Measurements from ENCODE around the gene EXOSC7. TPM values are rescaled to one million over a fixed set of nuclear protein-coding genes. Genes with fewer than 3 reads are reported as not detected.
A peak's percentile ranks its signal among the peaks of the same experiment; 100 is the strongest.

Gene EXOSC7
- total and polyA plus RNA-seq, 9 of the 15 experiments (the other 6 are each of a cell fraction or from before 2014, with no cell fraction given): 88.5 to 237 (median 112) TPM

DNA sequence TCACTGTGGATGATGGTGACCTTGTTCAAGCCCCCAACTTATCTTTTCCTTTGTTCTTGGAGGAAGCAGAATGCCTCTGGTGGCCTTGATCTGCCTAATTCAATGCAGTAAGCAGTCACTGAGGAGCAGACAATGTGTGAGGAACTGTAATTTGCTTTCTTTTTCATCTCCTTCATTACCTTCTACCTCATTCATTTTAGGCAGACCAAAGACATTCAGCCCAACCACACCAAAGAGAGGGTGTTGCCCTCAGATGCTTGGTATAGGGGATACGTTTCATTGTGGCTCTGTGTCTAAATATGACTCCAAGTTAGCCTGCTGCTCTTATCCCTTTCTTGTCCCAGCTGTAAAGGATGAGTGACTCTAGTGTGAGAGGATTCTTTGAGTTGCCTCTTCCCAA lies 15.3 kb downstream of the EXOSC7 start (continued):
- TF ChIP-seq, protein P1, sequence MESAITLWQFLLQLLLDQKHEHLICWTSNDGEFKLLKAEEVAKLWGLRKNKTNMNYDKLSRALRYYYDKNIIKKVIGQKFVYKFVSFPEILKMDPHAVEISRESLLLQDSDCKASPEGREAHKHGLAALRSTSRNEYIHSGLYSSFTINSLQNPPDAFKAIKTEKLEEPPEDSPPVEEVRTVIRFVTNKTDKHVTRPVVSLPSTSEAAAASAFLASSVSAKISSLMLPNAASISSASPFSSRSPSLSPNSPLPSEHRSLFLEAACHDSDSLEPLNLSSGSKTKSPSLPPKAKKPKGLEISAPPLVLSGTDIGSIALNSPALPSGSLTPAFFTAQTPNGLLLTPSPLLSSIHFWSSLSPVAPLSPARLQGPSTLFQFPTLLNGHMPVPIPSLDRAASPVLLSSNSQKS (CRISPR knock-in tag; IDR thresholded peaks at IDR 0.05): no peak

DNA sequence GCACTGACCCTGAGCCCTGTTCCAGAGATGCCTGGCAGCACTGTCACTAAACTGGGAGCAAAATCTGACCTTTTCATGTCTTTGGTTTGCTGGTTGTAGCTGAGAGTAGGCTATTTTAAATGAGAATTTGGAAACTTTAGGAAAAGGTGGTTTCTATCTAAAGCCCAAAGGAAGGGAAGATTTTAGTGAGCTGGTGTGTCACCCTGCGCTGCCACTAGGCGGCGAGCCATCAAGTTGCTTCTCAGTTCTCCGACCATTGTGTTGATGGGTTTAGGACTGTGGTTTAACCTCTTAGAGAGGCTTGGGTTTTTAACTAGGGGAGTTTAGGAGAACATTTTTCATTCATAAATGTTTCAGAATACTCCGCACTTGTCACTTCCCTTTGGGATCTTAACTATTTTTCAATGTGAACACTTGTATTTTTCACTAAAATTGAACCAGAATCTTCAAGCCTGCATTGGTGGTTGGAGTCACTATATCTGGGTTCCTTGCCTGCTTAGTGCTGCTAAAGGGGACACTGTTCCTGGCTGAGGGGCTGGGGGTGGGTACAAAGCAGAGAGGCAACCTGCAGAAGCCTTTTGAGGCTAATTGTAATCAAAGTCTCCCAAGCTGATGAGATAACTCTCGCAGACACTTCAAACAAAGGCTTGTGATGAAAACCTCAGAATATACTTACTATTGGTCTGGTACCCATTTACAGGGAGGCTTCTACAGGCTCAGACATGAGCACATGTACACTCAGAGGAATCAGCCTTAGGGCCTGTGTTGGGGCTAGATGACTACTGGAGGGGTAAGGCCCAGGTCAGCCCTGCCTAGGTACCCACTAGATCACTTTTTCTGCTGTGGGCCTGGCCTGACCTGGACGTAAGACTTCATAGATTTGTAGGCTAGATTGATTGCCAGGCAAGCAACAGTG lies 16.8 kb downstream of the EXOSC7 start:
- peaks cover 98% of the 10 kb centered on the region for H3K36me3 ChIP-seq (ENCODE audit: control insufficient read depth, insufficient read depth, low read length)
- POLR2A ChIA-PET: interaction anchor here (0.6 to 2.6 kb wide), 8 partner anchors 9 to 782 kb away, joined by 3 to 6 read pairs (median 3); no protein-coding TSS in a partner anchor
- 36% methylated on average over 7 of the region's 7 CpGs for WGBS (ENCODE audit: insufficient coverage, low coverage, missing lambda C conversion rate)
- no peak overlapping the region for H3K27ac ChIP-seq (ENCODE audit: extremely low read depth, low read depth, low read length)
- no peaks in the 10 kb centered on the region for H3K27me3 ChIP-seq (ENCODE audit: control insufficient read depth in 2 of 2, insufficient read depth in 2 of 2, low read length in 2 of 2)
- no peak overlapping the region for H2AFZ ChIP-seq (ENCODE audit: low read depth, low read length)
- H3K9me3 ChIP-seq (replicated peaks; ENCODE audit: control insufficient read depth, insufficient read depth, low read depth, low read length): no peaks in the 10 kb centered on the region
- no TSS peak for BruUV-seq (replicated peaks)
- no peak overlapping the region for H3K4me3 ChIP-seq
- peak; percentile 84 for FAIRE-seq
- peak; percentile 62 to 67 (median 64) for DNase-seq (ENCODE audit: extremely low read depth in 1 of 4, low spot score in 3 of 4)
- peak; percentile 91 for ATAC-seq
- peaks cover 14% of the 10 kb centered on the region for H3K9me1 ChIP-seq (ENCODE audit: control insufficient read depth, insufficient read depth, low read length)
- H3K9ac ChIP-seq (ENCODE audit: insufficient read depth in 1 of 2, low read depth in 2 of 2, low read length in 2 of 2): no peak overlapping the region
- no peaks in the 10 kb centered on the region; a peak in 1 of 5 replicates for H3K4me1 ChIP-seq (replicated peaks in 1 of 2; ENCODE audit: control insufficient read depth in 2 of 2, insufficient read depth in 2 of 2, low read length in 2 of 2)
- H3K79me2 ChIP-seq (ENCODE audit: control insufficient read depth, insufficient read depth, low read length): peaks cover 53% of the 10 kb centered on the region
- intact Hi-C loops (cut with micrococcal nuclease) (loop anchor here (10.0 kb wide), 1 partner anchor 668 kb away; no protein-coding TSS in a partner anchor), in situ Hi-C loops (cut with MboI) (no loop called here)
- CTCF ChIA-PET (ENCODE audit: low intra/inter-chr PET ratio): no interaction called here
- H3K4me2 ChIP-seq (ENCODE audit: insufficient read depth, low read length): no peak overlapping the region
- peaks cover 20% of the 10 kb centered on the region; the same call in 1 of the 2 replicates for H4K20me1 ChIP-seq (replicated peaks; ENCODE audit: control insufficient read depth, insufficient read depth, low read length)
- TF ChIP-seq YY1 (IDR thresholded peaks at IDR 0.05; ENCODE audit: borderline replicate concordance in 1 of 3, control insufficient read depth in 1 of 3, extremely low read depth in 1 of 3, insufficient read depth in 3 of 3, insufficient read length in 1 of 3, insufficient replicate concordance in 2 of 3, low read depth in 1 of 3, low read length in 2 of 3) (peak in 1 of 3 experiments; percentile 29), CXXC5 (CRISPR knock-in tag; IDR thresholded peaks at IDR 0.05) (0 out of 2 replicates have a peak, but pooled peaks have one; percentile 11), XRCC5 (IDR thresholded peaks at IDR 0.05; ENCODE audit: low read depth, low read length) (peak; percentile 83; the same call in 1 of the 2 replicates), RAD21 (CRISPR knock-in tag; conservative IDR thresholded peaks at IDR 0.05 in 1 of 2, IDR thresholded peaks at IDR 0.05 in 1 of 2) (peak; percentile 44 to 50), ZNF77 (CRISPR knock-in tag; IDR thresholded peaks at IDR 0.05) (no peak)
- TF ChIP-seq, protein P2, sequence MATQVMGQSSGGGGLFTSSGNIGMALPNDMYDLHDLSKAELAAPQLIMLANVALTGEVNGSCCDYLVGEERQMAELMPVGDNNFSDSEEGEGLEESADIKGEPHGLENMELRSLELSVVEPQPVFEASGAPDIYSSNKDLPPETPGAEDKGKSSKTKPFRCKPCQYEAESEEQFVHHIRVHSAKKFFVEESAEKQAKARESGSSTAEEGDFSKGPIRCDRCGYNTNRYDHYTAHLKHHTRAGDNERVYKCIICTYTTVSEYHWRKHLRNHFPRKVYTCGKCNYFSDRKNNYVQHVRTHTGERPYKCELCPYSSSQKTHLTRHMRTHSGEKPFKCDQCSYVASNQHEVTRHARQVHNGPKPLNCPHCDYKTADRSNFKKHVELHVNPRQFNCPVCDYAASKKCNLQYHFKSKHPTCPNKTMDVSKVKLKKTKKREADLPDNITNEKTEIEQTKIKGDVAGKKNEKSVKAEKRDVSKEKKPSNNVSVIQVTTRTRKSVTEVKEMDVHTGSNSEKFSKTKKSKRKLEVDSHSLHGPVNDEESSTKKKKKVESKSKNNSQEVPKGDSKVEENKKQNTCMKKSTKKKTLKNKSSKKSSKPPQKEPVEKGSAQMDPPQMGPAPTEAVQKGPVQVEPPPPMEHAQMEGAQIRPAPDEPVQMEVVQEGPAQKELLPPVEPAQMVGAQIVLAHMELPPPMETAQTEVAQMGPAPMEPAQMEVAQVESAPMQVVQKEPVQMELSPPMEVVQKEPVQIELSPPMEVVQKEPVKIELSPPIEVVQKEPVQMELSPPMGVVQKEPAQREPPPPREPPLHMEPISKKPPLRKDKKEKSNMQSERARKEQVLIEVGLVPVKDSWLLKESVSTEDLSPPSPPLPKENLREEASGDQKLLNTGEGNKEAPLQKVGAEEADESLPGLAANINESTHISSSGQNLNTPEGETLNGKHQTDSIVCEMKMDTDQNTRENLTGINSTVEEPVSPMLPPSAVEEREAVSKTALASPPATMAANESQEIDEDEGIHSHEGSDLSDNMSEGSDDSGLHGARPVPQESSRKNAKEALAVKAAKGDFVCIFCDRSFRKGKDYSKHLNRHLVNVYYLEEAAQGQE (IDR thresholded peaks at IDR 0.05; ENCODE audit: borderline replicate concordance): peak; percentile 15; the same call in 1 of the 2 replicates
- TF ChIP-seq, protein P2 (CRISPR knock-in tag; IDR thresholded peaks at IDR 0.05; ENCODE audit: low read depth): no peak

Data from K562 (cell line).